ENCODE data around the gene IGSF8.
A peak's percentile ranks its signal among the peaks of the same experiment; 100 is the strongest.

The IGSF8 gene

GRCh38 chr1:160103658-160104408, 5.4 kb upstream of the IGSF8 start:
- no peak for DNase-seq

DNA sequence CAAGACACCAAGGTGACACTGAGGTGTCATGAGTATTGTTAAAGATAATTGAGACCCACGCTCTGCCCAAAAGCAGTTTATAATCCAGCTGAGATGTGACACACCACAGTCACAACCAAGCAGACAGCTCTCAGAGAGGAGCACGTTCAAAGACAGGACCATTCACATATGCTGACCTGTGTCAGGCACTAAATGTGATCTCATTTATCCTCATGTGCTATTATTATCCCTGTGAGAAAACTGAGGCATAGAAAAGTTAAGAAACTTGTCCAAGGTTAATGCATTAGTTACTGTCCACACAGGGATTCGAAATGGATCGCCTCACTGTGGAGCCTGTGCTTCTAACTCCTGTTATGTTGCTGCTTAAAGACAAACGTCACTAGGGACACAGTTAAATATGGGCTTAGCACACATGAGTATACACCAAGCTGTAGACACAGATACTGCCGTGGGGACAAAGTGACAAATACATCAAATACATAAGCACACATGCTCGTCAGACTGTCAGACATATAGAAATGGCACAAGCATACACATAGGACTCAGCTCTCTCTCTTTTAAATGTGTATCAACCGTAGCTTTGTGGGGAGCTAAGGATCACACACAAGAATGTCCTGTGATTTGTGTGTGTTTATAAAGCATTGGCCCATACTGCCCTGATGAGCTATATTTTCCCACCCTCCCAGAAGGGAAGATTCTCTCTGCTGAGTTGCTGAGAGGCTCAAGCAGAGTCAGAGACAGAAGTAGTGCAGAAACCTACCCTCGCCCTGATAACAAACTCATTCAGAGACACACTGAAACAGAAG, 3.5 kb upstream of the IGSF8 start:
- no peak for DNase-seq

GRCh38 chr1:160101037-160101716, 2.8 kb upstream of the IGSF8 start:
- peak; percentile 79 for DNase-seq

DNA sequence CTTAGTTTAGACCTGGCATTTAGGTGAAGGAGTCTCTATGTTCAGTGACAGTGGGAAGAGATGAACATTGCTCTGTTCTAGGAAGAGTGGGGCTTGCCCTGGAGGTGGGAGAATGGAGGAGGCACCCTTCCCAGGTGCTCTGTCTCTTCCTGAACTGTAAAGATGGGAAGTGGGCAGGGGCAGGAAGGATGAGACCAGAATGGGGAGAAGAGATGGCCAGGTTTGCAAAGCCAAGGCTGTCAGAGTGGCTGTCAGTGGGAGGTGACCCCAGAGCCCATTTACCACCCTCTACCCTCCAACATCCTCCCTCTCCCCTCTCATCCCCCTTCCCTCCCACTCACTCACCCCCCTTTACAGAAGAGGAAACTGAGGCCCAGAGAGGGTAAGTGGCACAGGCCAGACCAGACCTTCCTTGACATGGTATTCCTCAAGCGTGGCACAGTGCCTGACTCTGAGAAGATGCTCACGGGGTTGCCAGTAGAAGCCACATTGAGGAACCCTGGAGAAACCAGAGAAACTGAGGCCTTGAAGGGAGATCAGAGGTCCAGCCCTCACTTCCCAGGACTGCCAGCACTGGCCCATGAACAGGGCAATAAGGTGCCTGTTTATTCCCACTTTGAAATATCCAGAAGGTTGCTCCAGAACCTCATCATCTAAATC, 1.4 kb upstream of the IGSF8 start:
- DNase-seq = no peak

GRCh38 chr1:160098852-160099561, 588 bp upstream of the IGSF8 start:
- peak; percentile 99 for DNase-seq

GRCh38 chr1:160097151-160097910, 1.1 kb downstream of the IGSF8 start:
- peak; percentile 45 to 49 for DNase-seq

GRCh38 chr1:160096274-160097116, 1.9 kb downstream of the IGSF8 start:
- peak in 1 of 2 donors; percentile 16 for DNase-seq

DNA sequence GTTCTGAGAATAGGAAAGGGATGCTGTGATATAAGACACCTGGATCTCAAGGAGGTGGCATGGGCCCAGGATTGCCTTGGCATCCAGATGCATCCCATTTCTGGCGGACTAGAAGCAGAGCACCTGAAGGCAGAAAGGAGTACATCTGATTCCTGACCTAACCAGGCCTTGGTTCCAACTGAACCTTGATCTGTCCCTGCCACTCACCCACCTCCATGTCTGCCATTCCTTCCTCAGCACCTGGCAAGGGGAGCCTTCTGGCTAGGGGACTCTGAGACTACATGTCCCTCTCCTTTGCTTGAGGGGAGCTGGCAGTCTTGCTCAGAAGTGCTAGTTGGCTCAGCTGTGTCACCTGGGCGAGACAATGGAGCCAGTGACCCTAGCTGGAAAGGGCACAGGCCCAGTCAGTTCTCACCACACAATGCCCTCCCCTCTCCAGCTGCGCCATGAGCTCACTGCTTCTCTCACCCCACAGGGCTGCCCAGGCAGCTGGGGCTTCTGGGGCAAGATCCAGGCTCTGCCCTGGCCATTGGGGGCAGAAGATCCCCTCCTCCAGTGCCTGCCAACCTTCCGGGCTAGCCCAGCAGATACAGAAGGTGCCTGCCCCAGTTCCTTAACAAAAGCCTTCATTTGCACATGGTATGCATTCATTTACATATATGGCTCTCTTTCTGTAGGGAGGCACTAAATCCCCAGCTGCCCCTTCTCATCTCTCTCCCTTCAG, 2.9 kb downstream of the IGSF8 start:
- no peak for DNase-seq

DNA sequence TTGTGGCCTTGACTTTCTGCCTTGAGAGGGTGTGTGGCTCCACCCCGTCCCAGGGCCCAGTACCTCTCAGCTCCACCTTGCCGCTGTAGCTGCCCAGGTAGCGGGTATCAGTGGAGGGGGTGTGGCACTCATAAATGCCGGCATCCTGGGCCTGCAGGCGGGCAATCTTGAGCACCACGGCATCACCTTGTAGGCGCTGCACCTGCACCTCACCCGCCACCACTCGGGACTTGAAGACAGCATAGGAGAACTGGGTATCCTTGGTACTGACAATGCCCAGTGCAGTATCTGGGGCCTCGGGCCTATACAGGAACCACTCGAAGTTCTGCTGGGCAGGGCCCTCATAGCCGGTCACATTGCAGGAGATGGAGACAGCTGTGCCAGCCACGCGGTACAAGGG, 3.6 kb downstream of the IGSF8 start:
- DNase-seq = no peak

DNA sequence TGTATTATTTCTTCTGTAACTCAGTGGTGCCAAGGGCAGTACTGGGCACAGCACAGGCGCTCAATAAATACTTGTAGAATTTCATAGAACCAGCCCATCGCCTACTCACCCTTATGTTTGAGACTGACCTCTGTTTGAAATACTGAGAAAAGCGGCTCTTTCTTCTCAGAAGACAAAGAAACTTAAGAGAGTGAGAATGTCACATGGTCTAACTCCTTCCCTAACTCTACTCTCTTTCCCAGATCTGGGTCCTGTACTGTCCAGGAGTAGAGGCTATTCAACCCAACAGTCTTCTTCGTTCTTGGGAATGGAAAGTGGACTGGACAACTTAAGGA, 4.2 kb downstream of the IGSF8 start:
- no peak for DNase-seq

DNA sequence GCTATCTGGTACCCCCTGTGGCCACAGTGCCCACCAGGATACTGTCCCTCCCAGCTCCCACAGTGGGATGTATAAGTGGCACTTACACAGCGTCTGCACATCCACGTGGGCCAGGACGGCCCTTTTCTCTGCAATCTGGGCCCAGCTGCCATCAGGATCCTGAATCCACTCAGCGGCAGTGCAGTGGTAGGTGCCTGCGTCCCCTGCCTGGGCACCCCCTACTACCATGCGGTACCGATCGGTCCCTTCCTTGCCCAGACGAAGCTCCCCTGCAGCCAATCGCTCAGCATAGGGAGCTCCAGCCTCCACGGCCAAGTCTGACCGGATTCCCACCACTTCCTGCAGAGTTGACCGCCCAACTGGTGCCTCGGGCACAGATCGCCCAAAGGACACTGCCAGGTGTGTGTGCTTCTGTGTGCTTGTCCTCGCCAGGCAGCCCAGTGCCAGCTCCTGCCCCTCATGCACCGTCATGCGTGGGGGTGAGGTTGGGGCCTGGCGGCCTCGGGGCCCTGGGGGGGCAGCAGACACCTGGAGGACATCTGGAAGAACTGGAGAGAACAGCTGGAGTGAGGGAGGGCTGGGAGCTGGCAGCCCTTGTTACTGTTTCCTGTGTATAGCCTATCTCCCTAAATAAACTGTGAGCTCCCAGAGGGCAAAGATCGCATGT, 4.7 kb downstream of the IGSF8 start:
- DNase-seq = no peak

GRCh38 chr1:160093069-160093395, 5.4 kb downstream of the IGSF8 start:
- DNase-seq = no peak

DNA sequence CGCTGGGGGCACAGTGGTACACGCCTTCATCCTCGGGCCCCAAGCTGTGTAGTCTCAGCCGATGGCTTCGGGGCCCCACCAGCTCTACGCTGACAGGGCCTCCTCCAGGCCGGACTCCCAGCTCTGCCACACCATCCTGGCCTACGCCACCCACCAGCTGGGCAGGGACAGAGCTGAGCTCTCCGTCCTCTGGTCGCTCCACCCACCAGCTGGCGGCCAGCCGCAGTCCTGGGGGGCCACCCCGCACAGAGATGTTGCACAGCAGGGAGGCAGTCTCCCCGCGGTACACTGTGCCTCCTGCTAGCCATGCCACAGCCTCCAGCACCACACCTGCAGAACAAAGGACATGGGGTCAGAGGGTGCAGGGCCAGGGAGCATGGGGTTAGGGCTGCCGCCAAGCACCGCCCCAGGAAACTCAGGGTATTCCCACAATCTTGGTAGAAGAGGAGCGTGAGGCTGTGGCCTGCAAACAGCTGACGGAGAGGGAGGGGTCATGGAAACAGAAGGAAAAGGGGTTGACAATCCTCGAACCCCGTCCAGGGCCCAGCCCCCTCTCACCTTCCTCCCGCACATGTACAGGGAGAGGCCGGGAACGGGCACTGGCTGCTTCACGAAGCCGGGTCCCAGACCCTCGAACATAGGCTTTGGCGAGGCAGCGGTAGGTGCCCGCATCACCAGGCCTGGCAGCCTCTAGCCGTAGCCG, 5.9 kb downstream of the IGSF8 start:
- no peak for DNase-seq

- DNase-seq = no peak
Measured at GRCh38 chr1:160091666-160092223, 6.7 kb downstream of the IGSF8 start.

GRCh38 chr1:160090760-160091159, 7.7 kb downstream of the IGSF8 start:
- no peak for DNase-seq

DNA sequence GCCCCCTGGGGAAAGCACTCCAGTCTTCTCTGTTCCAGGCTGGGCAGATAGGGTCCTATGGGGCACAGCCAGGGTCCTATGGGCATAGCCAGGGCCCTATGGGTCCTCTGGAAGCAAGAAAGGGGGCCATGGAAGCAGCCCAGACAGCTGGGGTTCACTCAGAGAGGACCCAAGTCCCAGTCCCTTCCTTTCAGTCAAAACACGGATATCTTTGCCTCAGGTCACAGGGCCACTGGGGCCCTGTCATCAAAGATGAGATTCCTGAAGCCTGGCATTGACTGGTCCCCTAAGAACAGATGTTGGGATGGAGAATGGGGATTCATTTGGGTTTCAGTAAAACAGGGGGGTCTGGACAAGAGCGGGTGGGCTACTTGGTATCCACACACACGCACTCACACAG, 8.5 kb downstream of the IGSF8 start:
- no peak for DNase-seq

- no peak for DNase-seq
Measured at GRCh38 chr1:160087118-160087662, 11.2 kb downstream of the IGSF8 start.

GRCh38 chr1:160086456-160086892, 11.9 kb downstream of the IGSF8 start:
- no peak for DNase-seq

Measured in stimulated activated CD4-positive, alpha-beta T cell treated with anti-CD3 and anti-CD28 coated beads, Interleukin-2, amount 100 ng/mL, for 24 hours (primary cell).